NT2/D1 (cell line): ENCODE data around the gene TEX28.

ENCODE experiments used
- SUZ12 ChIP-seq: IDR thresholded peaks from 2 replicates; pipeline ENCODE4 v1.6.1; 2011; ENCODE audit not compliant: insufficient read length, insufficient read depth; ENCODE audit errors: extremely low read depth
- YY1 ChIP-seq: IDR thresholded peaks from 2 replicates; pipeline ENCODE4 v1.6.1; 2011; ENCODE audit not compliant: insufficient read length, insufficient read depth
- ZNF274 ChIP-seq: IDR thresholded peaks from 2 replicates; pipeline ENCODE4 v1.6.1; 2011; ENCODE audit warnings: mild to moderate bottlenecking, low read depth, low read length

- no peak for TF ChIP-seq YY1
- no peak for TF ChIP-seq SUZ12
- TF ChIP-seq ZNF274 = no peak
Measured at GRCh38 chrX:154333837-154334271, 38.9 kb upstream of the TEX28 start.
